ENCODE results near the gene SLC18B1. TPM values are rescaled to one million over a fixed set of nuclear protein-coding genes. Genes with fewer than 3 reads are reported as not detected.

The SLC18B1 gene
- total and polyA plus RNA-seq, 4 experiments from 2014 or later, result 11.6 to 19.5 (median 14.2) TPM

DNA sequence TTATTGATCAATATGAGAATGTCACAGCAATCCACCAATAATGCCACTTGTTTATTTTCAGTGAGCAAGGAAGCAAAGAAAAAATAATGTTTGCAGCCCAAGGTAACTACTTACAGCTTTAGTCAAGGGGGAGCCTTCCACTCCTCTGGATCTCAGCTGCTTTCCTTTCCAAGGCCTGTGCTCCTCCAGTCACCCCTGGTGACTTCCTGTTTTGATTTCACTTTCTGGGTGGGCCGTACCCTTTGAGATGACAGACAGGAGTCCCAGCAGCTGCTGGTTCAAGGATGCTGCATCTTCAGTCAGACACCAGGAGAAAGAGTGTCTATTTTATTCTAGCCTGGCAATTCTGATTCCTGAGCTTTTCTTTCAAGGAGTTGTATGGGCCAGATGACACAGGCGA, 35.2 kb downstream of the SLC18B1 start:
- no peak overlapping the region for H3K27ac ChIP-seq (ENCODE audit: low read depth, low read length)
- Mint-ChIP-seq H3K4me3 (peak overlapping the region; percentile 69 to 82 (median 74)), H3K27me3 (no peaks in the 10 kb centered on the region), H3K27ac (peak overlapping the region in 6 of 7 donors; percentile 53 to 88 (median 70)), H3K9me3 (peaks cover 0 to 2% (median 0%) of the 10 kb centered on the region in 8 donors), H3K4me1 (peaks cover 9 to 38% (median 21%) of the 10 kb centered on the region in 4 donors), H3K36me3 (peaks cover 0 to 3% of the 10 kb centered on the region in 2 donors)
- H3K36me3 ChIP-seq (ENCODE audit: insufficient read depth, low read length), result no peaks in the 10 kb centered on the region
- intact Hi-C loops (cut with micrococcal nuclease), result loop anchor here (1.0 kb wide), 2 partner anchors 36 to 51 kb away; partner anchors contain the start of gene RPS12
- peaks cover 20% of the 10 kb centered on the region for H3K4me1 ChIP-seq (ENCODE audit: insufficient read depth, low read length)
- no peaks in the 10 kb centered on the region for H3K9me3 ChIP-seq (ENCODE audit: control insufficient read depth in 1 of 2, low read length in 2 of 2)
- no peaks in the 10 kb centered on the region for H3K27me3 ChIP-seq (ENCODE audit: insufficient read depth, low read length)
- ChIA-PET POLR2A (ENCODE audit: partially characterized antibody) (interaction anchor here (0.6 to 4.4 kb wide), 4 partner anchors 35 to 71 kb away, joined by 3 to 62 read pairs (median 6); partner anchors contain the start of genes RPS12 and SLC18B1), CTCF (ENCODE audit: partially characterized antibody) (interaction anchor here (0.8 to 5.2 kb wide), 9 partner anchors 13 to 483 kb away, joined by 3 to 31 read pairs (median 3); partner anchors contain the start of gene SLC18B1)
- DNase-seq, result peak; percentile 37 to 54 (median 49)
- H3K4me3 ChIP-seq (ENCODE audit: low read length in 2 of 2), result no peak overlapping the region

DNA sequence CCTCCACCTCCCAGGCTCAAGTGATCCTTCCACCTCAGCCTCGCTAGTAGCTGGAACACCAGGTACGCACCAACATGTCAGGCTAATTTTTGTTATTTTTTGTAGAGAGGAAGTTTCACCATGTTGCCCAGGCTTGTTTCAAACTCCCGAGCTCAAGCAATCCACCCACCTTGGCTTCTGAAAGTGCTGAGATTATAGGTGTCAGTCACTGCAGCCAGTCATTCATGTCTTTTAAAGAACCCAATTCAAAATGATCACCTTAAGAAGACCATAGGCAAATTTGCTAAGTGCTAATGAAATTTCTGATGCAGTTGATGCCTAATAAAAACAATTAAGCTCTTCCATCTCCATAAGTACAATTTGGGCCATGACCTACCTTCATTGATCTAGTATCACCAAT, 38.2 kb downstream of the SLC18B1 start:
- Mint-ChIP-seq H3K9me3 (peaks cover 0 to 2% (median 0%) of the 10 kb centered on the region in 8 donors), H3K4me1 (peaks cover 9 to 38% (median 21%) of the 10 kb centered on the region in 4 donors), H3K36me3 (peaks cover 5 to 6% of the 10 kb centered on the region in 2 donors), H3K4me3 (no peak overlapping the region), H3K27me3 (peaks cover 0 to 1% of the 10 kb centered on the region in 2 donors), H3K27ac (peak overlapping the region in 1 of 7 donors; percentile 48)
- POLR2A ChIA-PET (ENCODE audit: partially characterized antibody), result no interaction called here
- CTCF ChIA-PET (ENCODE audit: partially characterized antibody), result interaction anchor here (0.7 kb wide), 1 partner anchor 10 kb away, joined by 3 read pairs; no protein-coding TSS in a partner anchor
- Histone ChIP-seq H3K36me3 (ENCODE audit: insufficient read depth, low read length) (no peaks in the 10 kb centered on the region), H3K27me3 (ENCODE audit: insufficient read depth, low read length) (no peaks in the 10 kb centered on the region), H3K9me3 (ENCODE audit: control insufficient read depth in 1 of 2, low read length in 2 of 2) (no peaks in the 10 kb centered on the region), H3K27ac (ENCODE audit: low read depth, low read length) (no peak overlapping the region), H3K4me1 (ENCODE audit: insufficient read depth, low read length) (peaks cover 20% of the 10 kb centered on the region), H3K4me3 (ENCODE audit: low read length in 2 of 2) (no peak overlapping the region)
- intact Hi-C loops (cut with micrococcal nuclease), result no loop called here
- DNase-seq, result no peak

DNA sequence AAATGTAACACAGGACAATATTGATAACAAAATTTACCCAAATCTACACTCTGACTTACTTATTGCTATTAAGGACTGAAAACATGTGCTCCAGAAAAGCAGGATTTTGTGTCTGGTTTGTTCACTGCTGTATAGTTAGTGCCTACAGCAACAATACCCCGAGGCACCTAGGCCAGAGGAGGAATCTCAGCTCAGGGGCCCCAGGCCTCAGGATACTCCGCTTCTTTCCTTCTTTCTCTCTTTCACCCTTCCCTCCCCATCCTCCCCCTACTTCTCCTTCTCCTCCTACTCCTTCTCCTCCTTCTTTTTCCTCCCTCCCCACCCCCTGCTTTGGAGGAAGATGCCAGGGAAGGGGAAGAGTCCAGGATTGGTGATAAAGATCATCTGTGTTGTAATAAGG, 39.7 kb downstream of the SLC18B1 start:
- no peak for DNase-seq
- ChIA-PET CTCF (ENCODE audit: partially characterized antibody) (no interaction called here), POLR2A (ENCODE audit: partially characterized antibody) (no interaction called here)
- no peak overlapping the region for H3K27ac ChIP-seq (ENCODE audit: low read depth, low read length)
- H3K4me1 ChIP-seq (ENCODE audit: insufficient read depth, low read length), result peaks cover 17% of the 10 kb centered on the region
- H3K27me3 Mint-ChIP-seq, result peaks cover 0 to 1% of the 10 kb centered on the region in 2 donors
- H3K4me3 Mint-ChIP-seq, result no peak overlapping the region
- H3K4me3 ChIP-seq (ENCODE audit: low read length in 2 of 2), result no peak overlapping the region
- intact Hi-C loops (cut with micrococcal nuclease), result no loop called here
- peak overlapping the region in 1 of 7 donors; percentile 4 for H3K27ac Mint-ChIP-seq
- H3K36me3 Mint-ChIP-seq, result peaks cover 5 to 6% of the 10 kb centered on the region in 2 donors
- H3K27me3 ChIP-seq (ENCODE audit: insufficient read depth, low read length), result no peaks in the 10 kb centered on the region
- peaks cover 0 to 2% (median 0%) of the 10 kb centered on the region in 8 donors for H3K9me3 Mint-ChIP-seq
- no peaks in the 10 kb centered on the region for H3K36me3 ChIP-seq (ENCODE audit: insufficient read depth, low read length)
- peaks cover 7 to 30% (median 16%) of the 10 kb centered on the region in 4 donors for H3K4me1 Mint-ChIP-seq
- H3K9me3 ChIP-seq (ENCODE audit: control insufficient read depth in 1 of 2, low read length in 2 of 2), result no peaks in the 10 kb centered on the region

DNA sequence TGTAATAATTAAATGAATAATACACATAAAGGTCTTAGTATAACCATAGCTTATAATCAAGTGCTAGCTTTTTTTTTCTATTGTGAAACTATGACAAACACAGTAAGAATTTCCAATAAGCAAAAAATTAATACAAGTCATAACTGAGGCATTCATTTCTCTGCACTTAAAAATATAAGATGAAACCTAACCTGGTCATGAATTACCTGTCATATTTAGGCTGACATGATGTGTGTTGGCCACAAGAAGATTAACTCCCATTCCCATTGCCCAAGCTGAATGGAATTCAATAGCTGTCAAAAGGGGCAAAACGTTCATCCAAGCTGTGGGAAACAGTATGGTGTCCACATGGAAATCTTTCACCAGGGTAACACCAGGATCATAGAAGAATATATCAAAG, 46.2 kb downstream of the SLC18B1 start:
- ChIA-PET CTCF (ENCODE audit: partially characterized antibody) (interaction anchor here (1.4 kb wide), 1 partner anchor 82 kb away, joined by 5 read pairs; no protein-coding TSS in a partner anchor), POLR2A (ENCODE audit: partially characterized antibody) (no interaction called here)
- Mint-ChIP-seq H3K4me1 (peaks cover 13 to 29% (median 23%) of the 10 kb centered on the region in 4 donors), H3K27me3 (peaks cover 0 to 1% of the 10 kb centered on the region in 2 donors), H3K27ac (no peak overlapping the region), H3K9me3 (peaks cover 0 to 2% (median 0%) of the 10 kb centered on the region in 8 donors), H3K36me3 (peaks cover 11 to 12% of the 10 kb centered on the region in 2 donors), H3K4me3 (no peak overlapping the region)
- no peak overlapping the region for H3K27ac ChIP-seq (ENCODE audit: low read depth, low read length)
- H3K9me3 ChIP-seq (ENCODE audit: control insufficient read depth in 1 of 2, low read length in 2 of 2), result no peaks in the 10 kb centered on the region
- H3K36me3 ChIP-seq (ENCODE audit: insufficient read depth, low read length), result no peaks in the 10 kb centered on the region
- H3K4me3 ChIP-seq (ENCODE audit: low read length in 2 of 2), result no peak overlapping the region
- no peaks in the 10 kb centered on the region for H3K27me3 ChIP-seq (ENCODE audit: insufficient read depth, low read length)
- H3K4me1 ChIP-seq (ENCODE audit: insufficient read depth, low read length), result peaks cover 26% of the 10 kb centered on the region
- intact Hi-C loops (cut with micrococcal nuclease), result no loop called here
- no peak for DNase-seq

DNA sequence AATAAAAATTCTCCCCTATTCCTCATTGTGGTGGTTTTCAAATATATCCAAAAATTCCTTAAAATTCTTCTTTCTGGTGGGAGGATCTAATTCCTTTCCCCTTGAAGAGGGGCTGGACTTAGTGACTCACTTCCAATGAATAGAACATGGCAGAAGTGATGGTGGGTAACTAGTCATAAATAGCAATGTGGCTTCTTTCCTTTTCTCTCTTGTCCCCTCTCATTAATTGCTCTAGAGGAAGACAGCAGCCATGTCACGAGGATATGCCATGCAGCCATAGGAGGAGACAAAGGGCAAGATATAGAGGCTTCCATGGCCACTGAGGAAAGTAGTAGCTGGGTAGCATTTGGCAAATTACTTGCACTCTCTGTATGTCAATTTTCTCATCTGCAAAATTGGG, 46.6 kb downstream of the SLC18B1 start:
- intact Hi-C loops (cut with micrococcal nuclease), result no loop called here
- peaks cover 0 to 1% of the 10 kb centered on the region in 2 donors for H3K27me3 Mint-ChIP-seq
- no peaks in the 10 kb centered on the region for H3K9me3 ChIP-seq (ENCODE audit: control insufficient read depth in 1 of 2, low read length in 2 of 2)
- no peak overlapping the region for H3K27ac ChIP-seq (ENCODE audit: low read depth, low read length)
- H3K27ac Mint-ChIP-seq, result no peak overlapping the region
- peaks cover 0 to 2% (median 0%) of the 10 kb centered on the region in 8 donors for H3K9me3 Mint-ChIP-seq
- H3K4me1 Mint-ChIP-seq, result peaks cover 13 to 29% (median 23%) of the 10 kb centered on the region in 4 donors
- H3K4me3 ChIP-seq (ENCODE audit: low read length in 2 of 2), result no peak overlapping the region
- H3K4me3 Mint-ChIP-seq, result no peak overlapping the region
- CTCF ChIA-PET (ENCODE audit: partially characterized antibody), result interaction anchor here (1.4 kb wide), 1 partner anchor 82 kb away, joined by 5 read pairs; no protein-coding TSS in a partner anchor
- no peaks in the 10 kb centered on the region for H3K36me3 ChIP-seq (ENCODE audit: insufficient read depth, low read length)
- H3K4me1 ChIP-seq (ENCODE audit: insufficient read depth, low read length), result peaks cover 26% of the 10 kb centered on the region
- DNase-seq, result no peak
- no peaks in the 10 kb centered on the region for H3K27me3 ChIP-seq (ENCODE audit: insufficient read depth, low read length)
- H3K36me3 Mint-ChIP-seq, result peaks cover 11 to 15% of the 10 kb centered on the region in 2 donors
- POLR2A ChIA-PET (ENCODE audit: partially characterized antibody), result interaction anchor here (1.0 kb wide), 1 partner anchor 63 kb away, joined by 3 read pairs; no protein-coding TSS in a partner anchor

DNA sequence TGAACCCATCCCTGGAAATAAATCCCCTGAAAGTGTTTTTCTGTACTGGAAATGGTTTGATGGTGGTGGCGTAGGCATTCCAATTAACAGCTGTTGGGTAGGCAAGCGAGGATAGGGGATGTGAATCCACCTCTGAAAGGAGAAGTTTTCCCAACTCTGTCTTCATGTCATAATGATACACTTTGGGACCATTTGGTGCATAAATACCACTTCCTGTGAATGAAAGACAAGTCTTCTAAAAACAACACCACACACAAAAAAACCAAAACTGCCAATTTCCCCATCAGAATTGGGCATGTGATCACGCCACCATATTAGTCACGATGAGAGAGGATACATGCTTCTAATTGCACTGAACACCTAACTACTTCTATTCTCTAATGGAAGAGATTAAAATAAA, 47.1 kb downstream of the SLC18B1 start:
- no peak overlapping the region for H3K27ac ChIP-seq (ENCODE audit: low read depth, low read length)
- Mint-ChIP-seq H3K4me1 (peaks cover 13 to 29% (median 23%) of the 10 kb centered on the region in 4 donors), H3K9me3 (peaks cover 0 to 2% (median 0%) of the 10 kb centered on the region in 8 donors), H3K27ac (peak overlapping the region in 4 of 7 donors; percentile 9 to 78 (median 52)), H3K27me3 (peaks cover 0 to 1% of the 10 kb centered on the region in 2 donors), H3K4me3 (peak overlapping the region in 5 of 8 donors; percentile 51 to 73 (median 56)), H3K36me3 (peaks cover 11 to 18% of the 10 kb centered on the region in 2 donors)
- no peak overlapping the region for H3K4me3 ChIP-seq (ENCODE audit: low read length in 2 of 2)
- H3K4me1 ChIP-seq (ENCODE audit: insufficient read depth, low read length), result peaks cover 26% of the 10 kb centered on the region
- intact Hi-C loops (cut with micrococcal nuclease), result no loop called here
- no peaks in the 10 kb centered on the region for H3K27me3 ChIP-seq (ENCODE audit: insufficient read depth, low read length)
- H3K36me3 ChIP-seq (ENCODE audit: insufficient read depth, low read length), result no peaks in the 10 kb centered on the region
- ChIA-PET CTCF (ENCODE audit: partially characterized antibody) (interaction anchor here (0.9 to 1.4 kb wide), 2 partner anchors 47 to 82 kb away, joined by 4 to 5 read pairs; partner anchors contain the start of gene SLC18B1), POLR2A (ENCODE audit: partially characterized antibody) (interaction anchor here (1.0 kb wide), 1 partner anchor 64 kb away, joined by 3 read pairs; no protein-coding TSS in a partner anchor)
- DNase-seq, result no peak
- no peaks in the 10 kb centered on the region for H3K9me3 ChIP-seq (ENCODE audit: control insufficient read depth in 1 of 2, low read length in 2 of 2)

Data from CD4-positive, alpha-beta memory T cell (primary cell).